Right lobe of liver (tissue), 6 donors: ENCODE measurements around the gene GPRC5C. TPM values are rescaled to one million over a fixed set of nuclear protein-coding genes. Genes with fewer than 3 reads are reported as not detected.

ENCODE experiments used
- ATAC-seq, 4 donors: fragments of 200-7000 bp; cut with Tn5 transposase; one replicate each; pipeline ENCODE4 v1.9.1; 2020; ENCODE audit warnings: mild to moderate bottlenecking in 4 of 4, moderate library complexity in 4 of 4
- DNase-seq, 3 donors: peaks; one replicate each; pipeline ENCODE4 v3.0.0-alpha.2; 2020
- H3K27ac ChIP-seq, 3 donors: fragments of 200-600 bp; one replicate each; pipeline ENCODE4 v1.8.0; 2022
- H3K27me3 ChIP-seq, 2 donors: fragments of 200-600 bp; one replicate each; pipeline ENCODE4 v1.8.0; 2022
- H3K36me3 ChIP-seq, 4 donors: fragments of 200-600 bp; sonication (generic) in 1 of 4; one replicate each; pipeline versions ENCODE4 v1.5.1 to v1.8.0; 2017 to 2022; ENCODE audit warnings: control low read depth in 1 of 4
- H3K4me1 ChIP-seq, 4 donors: fragments of 200-600 bp; sonication (generic) in 1 of 4; one replicate each; pipeline versions ENCODE4 v1.5.1 to v1.8.0; 2017 to 2022; ENCODE audit warnings: control low read depth in 1 of 4
- H3K4me3 ChIP-seq, 3 donors: fragments of 200-600 bp; one replicate each; pipeline ENCODE4 v1.8.0; 2022
- H3K9me3 ChIP-seq, 4 donors: fragments of 200-600 bp; sonication (generic) in 1 of 4; one replicate each; pipeline versions ENCODE4 v1.5.1 to v1.8.0; 2017 to 2022; ENCODE audit warnings: control low read depth in 1 of 4
- CTCF ChIP-seq, 4 donors: fragments of 200-600 bp in 3 of 4; fragments of 450-650 bp in 1 of 4; IDR thresholded peaks; one replicate each; pipeline versions ENCODE4 v1.5.1 to v1.8.0; 2016 to 2022; ENCODE audit warnings: antibody characterized with exemption in 4 of 4, mild to moderate bottlenecking in 2 of 4
- POLR2A ChIP-seq: fragments of 450-650 bp; IDR thresholded peaks from one replicate; pipeline ENCODE4 v1.6.1; 2017; ENCODE audit warnings: antibody characterized with exemption, mild to moderate bottlenecking
- WGBS: methylation state at CpG from one replicate; pipeline ENCODE4 v1.1.6; 2018; ENCODE audit warnings: low coverage, low lambda C conversion rate; ENCODE audit not compliant: insufficient coverage; ENCODE audit errors: missing lambda C conversion rate; 5-methylcytosine and 5-hydroxymethylcytosine counted together
- intact Hi-C, 2 donors: fragments of 100-400 bp; cut with DNase I; formaldehyde crosslinking; loops; one replicate each; pipeline versions ENCODE4 v1.11.2 to v1.14.1; 2022
- total RNA-seq, 6 experiments: library from RNA; depleted of rRNA in 2 of 6; stranded (reverse); fragments of >200 nt in 2 of 6; fragmentation: NEBNext Ultra II Directional in 3 of 6; extraction: Animal tissue kit (Norgen Biotek cat#: 25700) in 3 of 6; gene quantifications; one replicate each; pipeline versions ENCODE4 v1.1.0 to v1.2.4, GENCODE V29; 2016 to 2023
- donor health status: DM: no; HTN: yes; CAD: no.
- donor health status: DM: no; HTN: no; CAD: no.
- donor health status: DM: no; HTN: no; CAD: no.
- donor health status: DM: no; HTN: yes; CAD: no.
- donor health status: DM: no; HTN: yes; CAD: no.

GPRC5C gene
- total RNA-seq, 6 experiments from 2014 or later = 120 to 215 (median 131) TPM

GRCh38 chr17:74464730-74465377, 33.0 kb downstream of the GPRC5C start:
- intact Hi-C loops = no loop called here
- TF ChIP-seq CTCF (IDR thresholded peaks at IDR 0.05) (no peak), POLR2A (no peak)

GRCh38 chr17:74465378-74466110, 33.7 kb downstream of the GPRC5C start:
- intact Hi-C loops = no loop called here
- Histone ChIP-seq H3K27me3 (no peaks in the 10 kb centered on the region), H3K4me3 (peak overlapping the region in 1 of 3 donors; percentile 5), H3K4me1 (no peaks in the 10 kb centered on the region), H3K9me3 (no peaks in the 10 kb centered on the region), H3K27ac (peak overlapping the region; percentile 26 to 76 (median 48)), H3K36me3 (no peaks in the 10 kb centered on the region)
- ATAC-seq (no peak), DNase-seq (no peak)
- 73% methylated on average over 7 of the region's 8 CpGs for WGBS
- no peak for TF ChIP-seq CTCF (IDR thresholded peaks at IDR 0.05)
- no peak for TF ChIP-seq POLR2A

More at GRCh38 chr17:74464730-74465377, 33.0 kb downstream of the GPRC5C start:
- Histone ChIP-seq H3K36me3 (no peaks in the 10 kb centered on the region), H3K27ac (no peak overlapping the region), H3K4me1 (no peaks in the 10 kb centered on the region), H3K4me3 (no peak overlapping the region), H3K9me3 (no peaks in the 10 kb centered on the region), H3K27me3 (no peaks in the 10 kb centered on the region)
- DNase-seq (no peak), ATAC-seq (no peak)
- 77% methylated on average over 4 of the region's 7 CpGs for WGBS

GRCh38 chr17:74466111-74466827, 34.4 kb downstream of the GPRC5C start, which contains the start of gene CD300A:
Gene CD300A, plus strand, starts transcription at chr17:74466634. Its CDS starts 70 bp downstream, at chr17:74466704.
- no peaks in the 10 kb centered on the region for H3K9me3 ChIP-seq
- intact Hi-C loops = no loop called here
- peak within 1 kb of the TSS; percentile 31 to 76 (median 53) for H3K27ac ChIP-seq
- 47% methylated on average over 15 of the region's 25 CpGs for WGBS
- ATAC-seq (peak; percentile 18 to 46 (median 40)), DNase-seq (peak in 2 of 3 donors; percentile 65 to 80)
- H3K36me3 ChIP-seq = no peaks in the 10 kb centered on the region
- H3K27me3 ChIP-seq = no peaks in the 10 kb centered on the region
- TF ChIP-seq POLR2A = peak; percentile 18
- TF ChIP-seq CTCF (IDR thresholded peaks at IDR 0.05) = no peak
- no peaks in the 10 kb centered on the region for H3K4me1 ChIP-seq
- H3K4me3 ChIP-seq = peak within 1 kb of the TSS; percentile 16 to 41 (median 21)

GRCh38 chr17:74466828-74467184, 34.9 kb downstream of the GPRC5C start:
- WGBS = 33% methylated on average over 11 of the region's 11 CpGs
- H3K36me3 ChIP-seq = no peaks in the 10 kb centered on the region
- TF ChIP-seq POLR2A = peak; percentile 1
- TF ChIP-seq CTCF (IDR thresholded peaks at IDR 0.05) = no peak
- peak overlapping the region; percentile 31 to 76 (median 53) for H3K27ac ChIP-seq
- H3K4me3 ChIP-seq = peak overlapping the region; percentile 16 to 41 (median 21)
- DNase-seq (no peak), ATAC-seq (peak; percentile 5 to 25 (median 8))
- intact Hi-C loops = no loop called here
- H3K27me3 ChIP-seq = no peaks in the 10 kb centered on the region
- H3K9me3 ChIP-seq = no peaks in the 10 kb centered on the region
- no peaks in the 10 kb centered on the region for H3K4me1 ChIP-seq
